GM12874 (cell line): ENCODE data around the gene RTN1.

Experiments used
- CTCF ChIP-seq: IDR thresholded peaks from 2 replicates; pipeline ENCODE4 v1.5.1; 2011; ENCODE audit warnings: low read depth, mild to moderate bottlenecking, control low read depth, low read length, moderate library complexity; ENCODE audit not compliant: insufficient read depth

RTN1 gene

DNA sequence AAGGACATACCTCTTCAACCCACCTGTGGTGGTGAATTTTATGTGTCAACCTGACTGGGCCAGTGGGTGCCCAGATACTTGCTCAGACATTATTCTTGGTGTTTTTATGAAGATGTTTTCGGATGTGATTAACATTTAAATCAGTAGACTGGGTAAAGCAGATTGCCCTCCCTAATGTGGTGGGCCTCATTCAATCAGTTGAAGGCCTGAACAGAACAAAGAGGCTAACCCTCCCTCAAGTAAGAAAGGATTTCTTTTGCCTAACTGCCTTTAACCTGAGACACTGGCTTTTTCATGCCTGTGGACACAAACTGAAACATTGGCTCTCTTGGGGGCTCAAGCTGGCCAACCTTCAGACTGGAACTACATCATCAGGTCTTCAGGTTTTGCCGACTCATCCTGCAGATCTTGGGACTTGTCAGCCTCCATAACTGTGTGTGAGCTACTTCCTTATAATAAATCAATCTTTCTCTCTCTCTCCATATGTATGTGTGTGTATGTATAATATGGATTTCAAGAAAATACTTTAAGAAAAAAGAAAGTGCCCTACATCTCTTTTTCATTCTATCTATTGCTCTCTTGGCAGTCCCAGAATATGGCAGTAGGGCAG is 39.4 kb downstream of the RTN1 start:
- TF ChIP-seq CTCF = no peak

- TF ChIP-seq CTCF = no peak
Observed at GRCh38 chr14:59830338-59830734, 40.2 kb downstream of the RTN1 start.

DNA sequence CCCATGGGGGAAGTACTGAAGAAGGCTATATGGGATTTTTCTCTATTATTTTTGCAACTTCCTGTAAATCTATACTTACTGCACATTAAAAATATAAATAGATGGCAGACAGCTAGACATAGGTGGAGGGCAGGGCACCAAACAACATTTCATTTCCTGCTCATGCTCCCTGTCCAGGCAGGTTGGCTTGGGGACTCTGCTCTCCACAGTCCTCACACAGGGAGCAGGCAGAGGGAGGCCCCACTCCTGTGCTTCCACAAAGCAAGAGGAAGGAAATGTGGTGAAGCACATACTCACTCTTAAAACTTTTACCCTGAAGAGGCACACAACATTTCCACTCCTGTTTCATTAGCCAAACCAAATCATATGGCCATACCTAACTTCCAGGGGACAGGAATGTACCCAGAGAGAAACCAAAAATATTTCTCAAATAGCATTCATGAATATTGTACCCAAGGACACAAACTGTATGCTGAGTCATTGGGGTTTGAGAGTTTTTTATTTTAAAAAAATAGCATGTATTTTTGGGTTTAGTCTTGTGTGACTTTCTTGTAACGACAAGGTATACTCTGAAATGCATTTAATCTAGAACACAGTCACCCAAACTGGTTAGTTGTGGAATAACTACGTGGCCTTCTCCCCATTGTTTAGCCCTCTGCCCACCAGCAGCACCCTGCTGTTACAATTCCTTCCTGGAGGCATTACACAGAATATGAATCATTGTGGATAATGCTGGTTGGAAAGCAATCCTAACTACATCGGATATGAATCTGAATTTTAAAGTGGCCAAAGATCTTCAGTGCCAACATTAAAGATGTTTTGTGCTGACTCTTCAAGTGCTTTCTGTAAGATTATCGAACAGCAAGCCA is 40.9 kb downstream of the RTN1 start:
- TF ChIP-seq CTCF = no peak

- TF ChIP-seq CTCF = no peak
Observed at GRCh38 chr14:59828276-59828675, 42.3 kb downstream of the RTN1 start.

GRCh38 chr14:59827401-59827800 is 43.2 kb downstream of the RTN1 start:
- TF ChIP-seq CTCF = no peak

- TF ChIP-seq CTCF = no peak
Observed at GRCh38 chr14:59826150-59826549, 44.4 kb downstream of the RTN1 start.

- no peak for TF ChIP-seq CTCF
Observed at GRCh38 chr14:59823179-59823578, 47.4 kb downstream of the RTN1 start.
